Activated naive CD4-positive, alpha-beta T cell (primary cell): Measurements from ENCODE around the gene RHEX.

Experiments used
- DNase-seq, 4 experiments: peaks; one replicate each; lab custom pipeline; 2025; lab: John Stamatoyannopoulos, UW

The RHEX gene

GRCh38 chr1:206116873-206117150, 63.8 kb downstream of the RHEX start:
- no peak for DNase-seq

- DNase-seq, result no peak
Observed at GRCh38 chr1:206117151-206117948, 64.4 kb downstream of the RHEX start, which contains the start of gene AVPR1B. AVPR1B (minus strand) TSS chr1:206117388; CDS start chr1:206116890, 498 bp downstream.

GRCh38 chr1:206120406-206120805, 67.4 kb downstream of the RHEX start:
- DNase-seq, result no peak

- no peak for DNase-seq
Observed at GRCh38 chr1:206121269-206121668, 68.3 kb downstream of the RHEX start.

GRCh38 chr1:206122686-206123085, 69.7 kb downstream of the RHEX start:
- no peak for DNase-seq

- DNase-seq, result no peak
Observed at GRCh38 chr1:206125346-206125745, 72.4 kb downstream of the RHEX start.

GRCh38 chr1:206127336-206127735, 74.4 kb downstream of the RHEX start:
- DNase-seq, result no peak

- no peak for DNase-seq
Observed at GRCh38 chr1:206128196-206128595, 75.2 kb downstream of the RHEX start.

GRCh38 chr1:206131037-206131436, 78.1 kb downstream of the RHEX start:
- DNase-seq, result no peak

GRCh38 chr1:206133751-206134415, 80.9 kb downstream of the RHEX start:
- no peak for DNase-seq

- no peak for DNase-seq
Observed at GRCh38 chr1:206135248-206135647, 82.3 kb downstream of the RHEX start.

GRCh38 chr1:206136241-206136640, 83.3 kb downstream of the RHEX start:
- no peak for DNase-seq

GRCh38 chr1:206142011-206142410, 89.0 kb downstream of the RHEX start:
- no peak for DNase-seq

- DNase-seq, result no peak
Observed at GRCh38 chr1:206142770-206143169, 89.8 kb downstream of the RHEX start.

- no peak for DNase-seq
Observed at GRCh38 chr1:206143537-206144172, 90.7 kb downstream of the RHEX start.

- DNase-seq, result no peak
Observed at GRCh38 chr1:206144605-206145004, 91.6 kb downstream of the RHEX start.

GRCh38 chr1:206145771-206146290, 92.9 kb downstream of the RHEX start:
- no peak for DNase-seq
